Pancreas (tissue), 10 donors: Measurements from ENCODE around the gene CFAP91. TPM values are rescaled to one million over a fixed set of nuclear protein-coding genes. Genes with fewer than 3 reads are reported as not detected.

Experiments
- ATAC-seq, 4 donors: fragments of 200-7000 bp; cut with Tn5 transposase; one replicate each; pipeline versions ENCODE4 v1.8.0 to v1.9.1; 2020; ENCODE audit warnings: mild to moderate bottlenecking in 4 of 4, moderate library complexity in 4 of 4
- DNase-seq, 6 donors: peaks; one replicate each; pipeline ENCODE4 v3.0.0-alpha.2; 2020
- FAIRE-seq: peaks from 2 replicates; lab custom pipeline; 2012; peaks lifted over from hg19 to GRCh38; lab: Jason Lieb, UNC
- H3K27ac ChIP-seq, 4 donors: fragments of 200-600 bp; sonication (generic); 1 replicate in 3 of 4; 2 replicates in 1 of 4; pipeline versions ENCODE4 v1.5.0 to v1.8.0; 2020
- H3K27me3 ChIP-seq, 4 donors: fragments of 200-600 bp; one replicate each; pipeline ENCODE4 v1.8.0; 2021
- H3K36me3 ChIP-seq, 3 donors: fragments of 200-600 bp; sonication (generic) in 1 of 3; one replicate each; pipeline versions ENCODE4 v1.5.0 to v1.8.0; 2020 to 2021
- H3K4me1 ChIP-seq, 3 donors: fragments of 200-600 bp; one replicate each; pipeline ENCODE4 v1.8.0; 2021
- H3K4me3 ChIP-seq, 4 donors: fragments of 200-600 bp; sonication (generic) in 2 of 4; one replicate each; pipeline versions ENCODE4 v1.5.0 to v1.8.0; 2020 to 2021
- H3K9me3 ChIP-seq, 4 donors: fragments of 200-600 bp; one replicate each; pipeline ENCODE4 v1.8.0; 2021
- whole genome bisulfite sequencing, 2 donors: extraction: QIAGEN DNeasy Blood & Tissue Kit; methylation state at CpG; one replicate each; pipeline ENCODE4 v1.1.7; 2013; 5-methylcytosine and 5-hydroxymethylcytosine counted together
- intact Hi-C, 3 donors: fragments of 100-400 bp; cut with DNase I; formaldehyde crosslinking; loops; one replicate each; pipeline versions ENCODE4 v1.11.1 to v1.14.2; 2022
- polyA plus RNA-seq, 2 donors: library from polyadenylated mRNA; stranded (reverse); fragments of 200-250 nt; gene quantifications; one replicate each; pipeline ENCODE4 v1.2.3, GENCODE V29; 2013
- total RNA-seq, 6 donors: library from RNA; stranded (reverse); fragmentation: NEBNext Ultra II Directional in 4 of 6; extraction: Animal tissue kit (Norgen Biotek cat#: 25700) in 4 of 6; gene quantifications; one replicate each; pipeline versions ENCODE4 v1.2.1 to v1.2.4, GENCODE V29; 2021 to 2023
- TF ChIP-seq, protein P1 (sequence below), 4 donors: fragments of 200-600 bp; sonication (generic) in 3 of 4; IDR thresholded peaks; one replicate each; pipeline versions ENCODE4 v1.5.0 to v1.8.0; 2021; ENCODE audit warnings: antibody characterized with exemption in 4 of 4
- donor health status: healthy with polysubstance abuse.
- donor health status: DM: no; HTN: no; CAD: no; lungs with moderate emphysema.
- donor health status: DM: no; HTN: no; CAD: no.
- donor health status: control.
- donor health status: control.
- donor health status: Bipolar disorder and iron deficiency.
- donor health status: DM: yes; HTN: yes; CAD: no.
- donor health status: DM: no; HTN: no; CAD: no.
- donor health status: DM: no; HTN: no; CAD: no.
- donor health status: DM: yes; HTN: yes; CAD: no.

CFAP91 gene
- total and polyA plus RNA-seq, 8 donors, result 8.6 to 20.9 (median 13.3) TPM

DNA sequence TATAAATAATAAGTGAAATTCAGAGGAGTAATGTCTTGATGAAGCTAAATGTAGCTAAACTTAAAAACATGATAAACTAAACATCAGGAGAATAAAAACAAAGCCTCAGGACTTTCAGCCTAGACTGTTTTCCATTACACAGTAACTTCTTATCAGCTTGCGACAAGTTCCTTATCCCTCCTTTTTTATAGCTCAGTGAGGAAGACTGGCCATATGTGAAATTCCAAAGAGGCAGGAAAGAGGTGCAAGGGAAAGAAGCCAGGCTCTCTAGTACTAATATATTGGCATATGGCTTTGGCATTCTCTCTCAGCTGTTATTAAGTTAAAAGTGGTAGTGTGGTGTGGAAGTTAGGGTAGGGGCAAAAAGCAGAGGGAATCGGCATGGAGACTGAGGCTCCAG is 30.0 kb upstream of the CFAP91 start:
- no peak overlapping the region for H3K4me3 ChIP-seq
- intact Hi-C loops, result no loop called here
- ATAC-seq (no peak), DNase-seq (no peak), FAIRE-seq (no peak)
- H3K27me3 ChIP-seq, result no peaks in the 10 kb centered on the region
- peaks cover 0 to 16% (median 0%) of the 10 kb centered on the region in 3 donors for H3K36me3 ChIP-seq
- TF ChIP-seq, protein P1, sequence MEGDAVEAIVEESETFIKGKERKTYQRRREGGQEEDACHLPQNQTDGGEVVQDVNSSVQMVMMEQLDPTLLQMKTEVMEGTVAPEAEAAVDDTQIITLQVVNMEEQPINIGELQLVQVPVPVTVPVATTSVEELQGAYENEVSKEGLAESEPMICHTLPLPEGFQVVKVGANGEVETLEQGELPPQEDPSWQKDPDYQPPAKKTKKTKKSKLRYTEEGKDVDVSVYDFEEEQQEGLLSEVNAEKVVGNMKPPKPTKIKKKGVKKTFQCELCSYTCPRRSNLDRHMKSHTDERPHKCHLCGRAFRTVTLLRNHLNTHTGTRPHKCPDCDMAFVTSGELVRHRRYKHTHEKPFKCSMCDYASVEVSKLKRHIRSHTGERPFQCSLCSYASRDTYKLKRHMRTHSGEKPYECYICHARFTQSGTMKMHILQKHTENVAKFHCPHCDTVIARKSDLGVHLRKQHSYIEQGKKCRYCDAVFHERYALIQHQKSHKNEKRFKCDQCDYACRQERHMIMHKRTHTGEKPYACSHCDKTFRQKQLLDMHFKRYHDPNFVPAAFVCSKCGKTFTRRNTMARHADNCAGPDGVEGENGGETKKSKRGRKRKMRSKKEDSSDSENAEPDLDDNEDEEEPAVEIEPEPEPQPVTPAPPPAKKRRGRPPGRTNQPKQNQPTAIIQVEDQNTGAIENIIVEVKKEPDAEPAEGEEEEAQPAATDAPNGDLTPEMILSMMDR (IDR thresholded peaks at IDR 0.05), result no peak
- peaks cover 5 to 13% (median 13%) of the 10 kb centered on the region in 3 donors for H3K4me1 ChIP-seq
- H3K9me3 ChIP-seq, result no peaks in the 10 kb centered on the region
- H3K27ac ChIP-seq, result no peak overlapping the region
- WGBS, 2 donors, result 64 to 68% methylated on average over 2 of the region's 2 CpGs

DNA sequence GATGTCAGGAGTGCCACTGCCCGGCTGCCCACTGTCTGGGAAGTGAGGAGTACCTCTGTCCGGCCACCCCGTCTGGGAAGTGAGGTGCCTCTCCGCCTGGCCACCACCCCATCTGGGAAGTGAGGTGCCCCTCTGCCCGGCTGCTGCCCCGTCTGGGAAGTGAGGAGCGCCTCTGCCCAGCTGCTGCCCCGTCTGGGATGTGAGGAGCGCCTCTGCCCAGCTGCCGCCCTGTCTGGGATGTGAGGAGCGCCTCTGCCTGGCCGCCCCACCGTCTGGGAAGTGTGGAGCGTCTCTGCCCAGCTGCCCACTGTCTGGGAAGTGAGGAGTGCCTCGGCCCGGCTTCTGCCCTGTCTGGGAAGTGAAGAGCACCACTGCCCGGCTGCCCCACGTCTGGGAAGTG is 28.9 kb upstream of the CFAP91 start:
- WGBS, 2 donors, result 97% methylated on average over 18 of the region's 18 CpGs
- FAIRE-seq (no peak), DNase-seq (peak in 2 of 6 donors; percentile 31 to 61), ATAC-seq (no peak)
- Histone ChIP-seq H3K4me1 (peaks cover 5 to 16% (median 13%) of the 10 kb centered on the region in 3 donors), H3K4me3 (no peak overlapping the region), H3K27me3 (no peaks in the 10 kb centered on the region), H3K27ac (no peak overlapping the region), H3K36me3 (peaks cover 0 to 9% (median 0%) of the 10 kb centered on the region in 3 donors), H3K9me3 (no peaks in the 10 kb centered on the region)
- intact Hi-C loops, result no loop called here
- TF ChIP-seq, protein P1 (IDR thresholded peaks at IDR 0.05), result no peak

DNA sequence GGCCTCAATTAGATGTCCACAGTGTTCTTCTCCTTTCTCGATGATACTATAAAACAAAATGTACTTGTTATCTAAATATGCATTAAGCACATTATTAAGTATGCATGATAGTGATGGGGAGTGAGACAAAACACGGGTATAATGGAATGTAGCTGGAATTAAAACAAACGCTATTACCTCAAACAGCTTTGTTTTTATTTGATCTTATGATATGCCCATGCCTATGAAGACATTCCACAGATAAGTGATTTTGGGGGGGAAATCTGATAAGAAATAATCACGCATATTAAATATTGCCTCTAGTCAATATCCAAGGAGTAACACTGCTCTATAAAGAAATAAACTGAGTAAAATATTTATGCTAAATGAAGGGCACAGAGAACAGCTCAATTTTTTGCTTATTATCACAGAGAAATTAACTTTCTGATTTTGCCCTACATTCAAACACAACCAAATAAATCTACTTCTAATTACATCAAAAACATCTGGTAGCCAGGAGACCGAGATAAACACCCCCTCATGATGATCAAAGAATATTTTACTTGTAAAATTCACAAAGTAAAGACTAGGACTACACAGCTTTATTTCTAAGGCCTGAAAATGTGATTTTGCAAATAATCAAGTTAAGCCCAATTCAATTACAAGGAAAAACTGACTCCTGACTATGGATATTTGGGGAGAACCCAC is 27.5 kb upstream of the CFAP91 start:
- WGBS, 2 donors, result 65 to 77% methylated on average over 5 of the region's 5 CpGs
- TF ChIP-seq, protein P1 (IDR thresholded peaks at IDR 0.05), result no peak
- no peak for FAIRE-seq
- intact Hi-C loops, result no loop called here
- no peak overlapping the region for H3K27ac ChIP-seq
- ATAC-seq, result no peak
- peak overlapping the region in 2 of 4 donors; percentile 70 to 79 for H3K4me3 ChIP-seq
- H3K4me1 ChIP-seq, result peaks cover 5 to 16% (median 13%) of the 10 kb centered on the region in 3 donors
- H3K27me3 ChIP-seq, result no peaks in the 10 kb centered on the region
- H3K36me3 ChIP-seq, result peaks cover 0 to 9% (median 0%) of the 10 kb centered on the region in 3 donors
- DNase-seq, result no peak
- no peaks in the 10 kb centered on the region for H3K9me3 ChIP-seq

DNA sequence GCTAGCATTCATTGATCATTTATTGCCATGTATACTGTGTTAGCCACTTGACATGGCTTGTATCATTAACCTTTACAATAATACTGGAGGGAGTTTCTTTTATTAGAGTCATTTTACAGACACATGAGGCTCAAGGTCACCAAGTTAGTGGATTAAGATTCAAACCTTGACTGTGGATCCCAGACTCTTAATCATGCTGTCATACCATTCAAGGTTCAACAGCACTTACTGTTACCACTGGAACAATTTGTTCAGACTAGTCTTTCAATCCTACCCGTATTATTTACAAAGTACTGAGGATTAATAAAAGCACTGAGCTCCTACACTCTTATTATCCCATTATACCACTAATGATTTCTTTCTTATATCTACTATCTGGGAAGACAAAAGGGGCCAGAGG is 26.8 kb upstream of the CFAP91 start:
- no peak for FAIRE-seq
- intact Hi-C loops, result no loop called here
- H3K9me3 ChIP-seq, result no peaks in the 10 kb centered on the region
- TF ChIP-seq, protein P1 (IDR thresholded peaks at IDR 0.05), result no peak
- peak overlapping the region; percentile 44 to 82 (median 74) for H3K4me3 ChIP-seq
- no peak for ATAC-seq
- no peak for DNase-seq
- H3K36me3 ChIP-seq, result peaks cover 0 to 9% (median 0%) of the 10 kb centered on the region in 3 donors
- H3K4me1 ChIP-seq, result peaks cover 5 to 16% (median 13%) of the 10 kb centered on the region in 3 donors
- peak overlapping the region in 1 of 4 donors; percentile 81 for H3K27ac ChIP-seq
- no peaks in the 10 kb centered on the region for H3K27me3 ChIP-seq
- WGBS, 2 donors, result 3 to 11% methylated on average over 1 of the region's 1 CpG
